WTC11 (cell line): ENCODE data around the gene C1orf174. TPM values are rescaled to one million over a fixed set of nuclear protein-coding genes. Genes with fewer than 3 reads are reported as not detected.

ENCODE experiments used
- ATAC-seq: fragments of 200-7000 bp; cut with Tn5 transposase; 2 replicates; pipeline ENCODE4 v1.10.0; 2021; ENCODE audit warnings: mild to moderate bottlenecking, moderate library complexity
- CTCF ChIA-PET: fragments of 300-600 bp; sonication (Branson Sonifier 250); formaldehyde crosslinking; loops from one replicate; lab custom pipeline; 2021; ENCODE audit warnings: antibody characterized with exemption; lab: Charles Lee
- POLR2A ChIA-PET: fragments of 350-600 bp; sonication (Branson Sonifier 250); formaldehyde crosslinking; loops from one replicate; lab custom pipeline; 2021; ENCODE audit warnings: antibody characterized with exemption; lab: Charles Lee
- DNase-seq: peaks from one replicate; pipeline ENCODE4 v3.0.0; 2021; ENCODE audit warnings: low spot score
- H3K27ac Mint-ChIP-seq: 2 replicates; pipeline ENCODE4 v1.8.0; 2021; ENCODE audit warnings: mixed read lengths
- H3K27me3 Mint-ChIP-seq: 2 replicates; pipeline ENCODE4 v1.8.0; 2021; ENCODE audit warnings: low read depth, mild to moderate bottlenecking, moderate library complexity, mixed read lengths
- H3K36me3 Mint-ChIP-seq: 2 replicates; pipeline ENCODE4 v1.8.0; 2021; ENCODE audit warnings: mixed read lengths
- H3K4me1 Mint-ChIP-seq: 2 replicates; pipeline ENCODE4 v1.8.0; 2022; ENCODE audit warnings: mixed read lengths
- H3K4me3 Mint-ChIP-seq: 2 replicates; pipeline ENCODE4 v1.8.0; 2021; ENCODE audit warnings: mild to moderate bottlenecking, moderate library complexity, mixed read lengths
- H3K9me3 Mint-ChIP-seq: 2 replicates; pipeline ENCODE4 v1.8.0; 2021; ENCODE audit warnings: mixed read lengths
- ARID4B ChIP-seq: sonication (generic); formaldehyde crosslinking; IDR thresholded peaks from 2 replicates; pipeline ENCODE4 v1.8.0; 2023; ENCODE audit warnings: missing genetic modification reagents, mild to moderate bottlenecking, borderline replicate concordance
- ELF4 ChIP-seq: sonication (generic); formaldehyde crosslinking; IDR thresholded peaks from 2 replicates; pipeline ENCODE4 v1.8.1; 2022; ENCODE audit warnings: low read depth, mild to moderate bottlenecking, moderate library complexity, missing genetic modification reagents
- EMX1 ChIP-seq: fragments of 250-450 bp; sonication (Bioruptor Pico); IDR thresholded peaks from 2 replicates; pipeline ENCODE4 v1.8.0; 2021; ENCODE audit warnings: mild to moderate bottlenecking
- FOXJ3 ChIP-seq: sonication (generic); formaldehyde crosslinking; IDR thresholded peaks from 2 replicates; pipeline ENCODE4 v1.9.0; 2021; ENCODE audit warnings: missing genetic modification reagents, mild to moderate bottlenecking, borderline replicate concordance
- GABPB1 ChIP-seq: sonication (generic); formaldehyde crosslinking; IDR thresholded peaks from 2 replicates; pipeline ENCODE4 v1.8.1; 2023; ENCODE audit warnings: mild to moderate bottlenecking, missing genetic modification reagents
- PREB ChIP-seq: sonication (generic); formaldehyde crosslinking; IDR thresholded peaks from 2 replicates; pipeline ENCODE4 v1.8.1; 2022; ENCODE audit warnings: mild to moderate bottlenecking, missing genetic modification reagents, moderate library complexity, borderline replicate concordance
- ZNF263 ChIP-seq: sonication (generic); formaldehyde crosslinking; IDR thresholded peaks from 2 replicates; pipeline ENCODE4 v1.8.1; 2022; ENCODE audit warnings: low read depth, mild to moderate bottlenecking, moderate library complexity, missing genetic modification reagents
- total RNA-seq: library from RNA; stranded (reverse); gene quantifications from 3 replicates; pipeline ENCODE4 v1.2.3, GENCODE V29; 2021
- TF ChIP-seq, protein P1 (sequence below): sonication (generic); formaldehyde crosslinking; IDR thresholded peaks from 2 replicates; pipeline ENCODE4 v1.8.0; 2022; ENCODE audit warnings: missing genetic modification reagents

Gene C1orf174
- total RNA-seq, 1 experiment from 2014 or later, result 24.2 TPM

DNA sequence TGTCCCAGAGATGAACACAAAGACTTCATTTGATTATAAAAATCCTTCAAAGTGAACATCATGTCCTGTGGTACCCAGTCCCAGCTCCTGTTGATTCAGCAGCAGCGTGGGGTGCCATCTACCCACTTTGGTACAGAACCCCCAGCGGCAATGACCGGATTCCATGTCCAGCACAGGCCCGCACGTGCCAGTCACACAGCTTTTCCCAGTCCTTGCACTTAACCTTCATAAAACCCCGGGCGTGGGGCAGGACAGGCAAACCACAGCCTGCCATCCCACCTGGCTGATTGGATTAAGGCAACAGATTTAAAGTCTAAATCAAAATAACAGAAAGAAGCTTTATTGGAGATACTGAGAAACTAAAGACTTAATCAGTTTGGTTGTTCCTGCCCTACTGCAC is 58.6 kb downstream of the C1orf174 start:
- Mint-ChIP-seq H3K4me3 (no peak overlapping the region), H3K27me3 (no peaks in the 10 kb centered on the region), H3K36me3 (peaks cover 46% of the 10 kb centered on the region), H3K4me1 (no peaks in the 10 kb centered on the region), H3K27ac (no peak overlapping the region), H3K9me3 (peaks cover 19% of the 10 kb centered on the region)
- POLR2A ChIA-PET, result no interaction called here
- no peak for TF ChIP-seq PREB (CRISPR knock-in tag)
- TF ChIP-seq GABPB1, result no peak
- no peak for TF ChIP-seq EMX1 (CRISPR knock-in tag)
- TF ChIP-seq ARID4B, result no peak
- no peak for TF ChIP-seq ELF4
- TF ChIP-seq ZNF263, result no peak
- TF ChIP-seq, protein P1, sequence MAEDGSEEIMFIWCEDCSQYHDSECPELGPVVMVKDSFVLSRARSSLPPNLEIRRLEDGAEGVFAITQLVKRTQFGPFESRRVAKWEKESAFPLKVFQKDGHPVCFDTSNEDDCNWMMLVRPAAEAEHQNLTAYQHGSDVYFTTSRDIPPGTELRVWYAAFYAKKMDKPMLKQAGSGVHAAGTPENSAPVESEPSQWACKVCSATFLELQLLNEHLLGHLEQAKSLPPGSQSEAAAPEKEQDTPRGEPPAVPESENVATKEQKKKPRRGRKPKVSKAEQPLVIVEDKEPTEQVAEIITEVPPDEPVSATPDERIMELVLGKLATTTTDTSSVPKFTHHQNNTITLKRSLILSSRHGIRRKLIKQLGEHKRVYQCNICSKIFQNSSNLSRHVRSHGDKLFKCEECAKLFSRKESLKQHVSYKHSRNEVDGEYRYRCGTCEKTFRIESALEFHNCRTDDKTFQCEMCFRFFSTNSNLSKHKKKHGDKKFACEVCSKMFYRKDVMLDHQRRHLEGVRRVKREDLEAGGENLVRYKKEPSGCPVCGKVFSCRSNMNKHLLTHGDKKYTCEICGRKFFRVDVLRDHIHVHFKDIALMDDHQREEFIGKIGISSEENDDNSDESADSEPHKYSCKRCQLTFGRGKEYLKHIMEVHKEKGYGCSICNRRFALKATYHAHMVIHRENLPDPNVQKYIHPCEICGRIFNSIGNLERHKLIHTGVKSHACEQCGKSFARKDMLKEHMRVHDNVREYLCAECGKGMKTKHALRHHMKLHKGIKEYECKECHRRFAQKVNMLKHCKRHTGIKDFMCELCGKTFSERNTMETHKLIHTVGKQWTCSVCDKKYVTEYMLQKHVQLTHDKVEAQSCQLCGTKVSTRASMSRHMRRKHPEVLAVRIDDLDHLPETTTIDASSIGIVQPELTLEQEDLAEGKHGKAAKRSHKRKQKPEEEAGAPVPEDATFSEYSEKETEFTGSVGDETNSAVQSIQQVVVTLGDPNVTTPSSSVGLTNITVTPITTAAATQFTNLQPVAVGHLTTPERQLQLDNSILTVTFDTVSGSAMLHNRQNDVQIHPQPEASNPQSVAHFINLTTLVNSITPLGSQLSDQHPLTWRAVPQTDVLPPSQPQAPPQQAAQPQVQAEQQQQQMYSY (CRISPR knock-in tag), result no peak
- TF ChIP-seq FOXJ3 (CRISPR knock-in tag), result no peak
- DNase-seq (no peak), ATAC-seq (no peak)
- CTCF ChIA-PET, result interaction anchor here (0.6 to 1.0 kb wide), 2 partner anchors 14 to 17 kb away, joined by 3 read pairs; no protein-coding TSS in a partner anchor

Other genes starting within 250 kb of the C1orf174 start
- gene TP73, start 247.8 kb downstream of the C1orf174 start, total RNA-seq, result 5.7 to 6.4 TPM (median 5.8 TPM) in 3 replicates
- 0.13 to 0.25 TPM (median 0.23 TPM) in 3 replicates for gene CCDC27, start 147.8 kb downstream of the C1orf174 start, total RNA-seq
- 10.2 to 11.1 TPM (median 10.3 TPM) in 3 replicates for gene SMIM1, start 127.5 kb downstream of the C1orf174 start, total RNA-seq
- gene LRRC47, start 103.8 kb downstream of the C1orf174 start, total RNA-seq, result 70.6 to 92.4 TPM (median 71.0 TPM) in 3 replicates
- gene CEP104, start 43.1 kb downstream of the C1orf174 start, total RNA-seq, result 38.0 to 38.8 TPM (median 38.2 TPM) in 3 replicates
- gene DFFB, start 42.8 kb downstream of the C1orf174 start, total RNA-seq, result 8.5 to 9.2 TPM (median 8.7 TPM) in 3 replicates